ENCODE results near the gene ZDHHC17. TPM values are rescaled to one million over a fixed set of nuclear protein-coding genes. Genes with fewer than 3 reads are reported as not detected.

ZDHHC17 gene
- total RNA-seq, 1 donor from 2014 or later = 69.2 TPM

- Mint-ChIP-seq H3K4me1 (ENCODE audit: low read depth) (peaks cover 4% of the 10 kb centered on the region), H3K27me3 (no peaks in the 10 kb centered on the region), H3K4me3 (ENCODE audit: low read depth) (no peak overlapping the region), H3K9me3 (ENCODE audit: low read depth) (no peaks in the 10 kb centered on the region), H3K36me3 (ENCODE audit: insufficient read depth) (peaks cover 15% of the 10 kb centered on the region), H3K27ac (no peak overlapping the region)
- no peak for DNase-seq (ENCODE audit: low spot score, unreplicated experiment)
- TF ChIP-seq CTCF (IDR thresholded peaks at IDR 0.05; ENCODE audit: unreplicated experiment) = no peak
Observed at GRCh38 chr12:76848132-76848531, 84.2 kb downstream of the ZDHHC17 start.

GRCh38 chr12:76852106-76852505 lies 88.2 kb downstream of the ZDHHC17 start:
- H3K27ac Mint-ChIP-seq = no peak overlapping the region
- peaks cover 32% of the 10 kb centered on the region for H3K36me3 Mint-ChIP-seq (ENCODE audit: insufficient read depth)
- peaks cover 3% of the 10 kb centered on the region for H3K9me3 Mint-ChIP-seq (ENCODE audit: low read depth)
- H3K4me3 Mint-ChIP-seq (ENCODE audit: low read depth) = no peak overlapping the region
- DNase-seq (ENCODE audit: low spot score, unreplicated experiment) = no peak
- no peaks in the 10 kb centered on the region for H3K27me3 Mint-ChIP-seq
- no peak for TF ChIP-seq CTCF (IDR thresholded peaks at IDR 0.05; ENCODE audit: unreplicated experiment)
- H3K4me1 Mint-ChIP-seq (ENCODE audit: low read depth) = no peaks in the 10 kb centered on the region

GRCh38 chr12:76855271-76855670 lies 91.4 kb downstream of the ZDHHC17 start:
- no peak overlapping the region for H3K4me3 Mint-ChIP-seq (ENCODE audit: low read depth)
- peaks cover 5% of the 10 kb centered on the region for H3K4me1 Mint-ChIP-seq (ENCODE audit: low read depth)
- DNase-seq (ENCODE audit: low spot score, unreplicated experiment) = no peak
- H3K27me3 Mint-ChIP-seq = no peaks in the 10 kb centered on the region
- no peak for TF ChIP-seq CTCF (IDR thresholded peaks at IDR 0.05; ENCODE audit: unreplicated experiment)
- H3K27ac Mint-ChIP-seq = peak overlapping the region; percentile 12
- peaks cover 44% of the 10 kb centered on the region for H3K36me3 Mint-ChIP-seq (ENCODE audit: insufficient read depth)
- peaks cover 3% of the 10 kb centered on the region for H3K9me3 Mint-ChIP-seq (ENCODE audit: low read depth)

GRCh38 chr12:76856018-76856644 lies 92.2 kb downstream of the ZDHHC17 start:
- Mint-ChIP-seq H3K27ac (no peak overlapping the region), H3K4me3 (ENCODE audit: low read depth) (no peak overlapping the region), H3K4me1 (ENCODE audit: low read depth) (peaks cover 8% of the 10 kb centered on the region), H3K9me3 (ENCODE audit: low read depth) (peaks cover 3% of the 10 kb centered on the region), H3K36me3 (ENCODE audit: insufficient read depth) (peaks cover 44% of the 10 kb centered on the region), H3K27me3 (no peaks in the 10 kb centered on the region)
- no peak for TF ChIP-seq CTCF (IDR thresholded peaks at IDR 0.05; ENCODE audit: unreplicated experiment)
- DNase-seq (ENCODE audit: low spot score, unreplicated experiment) = no peak

GRCh38 chr12:76859611-76860010 lies 95.7 kb downstream of the ZDHHC17 start:
- Mint-ChIP-seq H3K36me3 (ENCODE audit: insufficient read depth) (peaks cover 56% of the 10 kb centered on the region), H3K27ac (peak overlapping the region; percentile 88), H3K4me1 (ENCODE audit: low read depth) (peaks cover 8% of the 10 kb centered on the region), H3K9me3 (ENCODE audit: low read depth) (peaks cover 3% of the 10 kb centered on the region), H3K4me3 (ENCODE audit: low read depth) (no peak overlapping the region), H3K27me3 (no peaks in the 10 kb centered on the region)
- no peak for TF ChIP-seq CTCF (IDR thresholded peaks at IDR 0.05; ENCODE audit: unreplicated experiment)
- no peak for DNase-seq (ENCODE audit: low spot score, unreplicated experiment)

All from progenitor cell of endocrine pancreas (in vitro differentiated cells).